Measurements from ENCODE around the gene MUTYH.

Gene MUTYH

DNA sequence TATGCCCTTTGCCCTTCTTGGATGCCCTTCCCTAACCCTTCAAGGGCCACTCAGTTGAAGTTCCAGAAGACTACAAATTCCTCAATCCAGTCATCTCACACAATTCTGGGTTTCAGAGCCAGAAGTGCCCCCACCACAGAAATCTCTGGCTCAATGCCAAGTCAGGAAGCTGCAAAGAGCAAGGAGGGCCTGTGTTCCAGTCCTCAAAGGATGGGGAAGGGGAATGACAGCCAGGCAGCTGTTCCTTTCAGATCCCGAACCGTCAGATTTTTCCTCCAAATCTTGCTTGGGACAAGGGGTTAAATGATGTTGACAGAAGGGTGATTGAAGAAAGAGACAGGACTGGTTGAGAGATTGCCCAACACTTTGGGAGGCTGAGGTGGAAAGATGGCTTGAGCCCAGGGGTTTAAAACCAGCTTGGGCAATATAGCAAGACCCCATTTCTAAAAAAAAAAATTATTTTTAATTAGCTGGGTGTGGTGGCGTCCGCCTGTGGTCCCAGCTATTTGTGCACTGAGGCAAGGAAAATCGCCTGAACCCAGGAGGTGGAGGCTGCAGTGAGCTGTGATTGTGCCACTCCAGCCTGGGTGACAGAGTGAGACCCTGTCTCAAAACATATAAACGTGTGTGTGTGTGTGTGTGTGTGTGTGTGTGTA is 14.3 kb downstream of the MUTYH start:
- no peak overlapping the region for H3K27ac ChIP-seq
- H3K9me3 ChIP-seq (ENCODE audit: control insufficient read depth, low read length) = no peaks in the 10 kb centered on the region
- peak overlapping the region; percentile 83 for H2AFZ ChIP-seq
- H3K36me3 ChIP-seq (ENCODE audit: control insufficient read depth, insufficient read depth, low read length) = no peaks in the 10 kb centered on the region
- H3K4me1 ChIP-seq = no peaks in the 10 kb centered on the region
- TF ChIP-seq, protein P1, sequence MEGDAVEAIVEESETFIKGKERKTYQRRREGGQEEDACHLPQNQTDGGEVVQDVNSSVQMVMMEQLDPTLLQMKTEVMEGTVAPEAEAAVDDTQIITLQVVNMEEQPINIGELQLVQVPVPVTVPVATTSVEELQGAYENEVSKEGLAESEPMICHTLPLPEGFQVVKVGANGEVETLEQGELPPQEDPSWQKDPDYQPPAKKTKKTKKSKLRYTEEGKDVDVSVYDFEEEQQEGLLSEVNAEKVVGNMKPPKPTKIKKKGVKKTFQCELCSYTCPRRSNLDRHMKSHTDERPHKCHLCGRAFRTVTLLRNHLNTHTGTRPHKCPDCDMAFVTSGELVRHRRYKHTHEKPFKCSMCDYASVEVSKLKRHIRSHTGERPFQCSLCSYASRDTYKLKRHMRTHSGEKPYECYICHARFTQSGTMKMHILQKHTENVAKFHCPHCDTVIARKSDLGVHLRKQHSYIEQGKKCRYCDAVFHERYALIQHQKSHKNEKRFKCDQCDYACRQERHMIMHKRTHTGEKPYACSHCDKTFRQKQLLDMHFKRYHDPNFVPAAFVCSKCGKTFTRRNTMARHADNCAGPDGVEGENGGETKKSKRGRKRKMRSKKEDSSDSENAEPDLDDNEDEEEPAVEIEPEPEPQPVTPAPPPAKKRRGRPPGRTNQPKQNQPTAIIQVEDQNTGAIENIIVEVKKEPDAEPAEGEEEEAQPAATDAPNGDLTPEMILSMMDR (IDR thresholded peaks at IDR 0.05) = no peak
- H3K27me3 ChIP-seq (ENCODE audit: control insufficient read depth, insufficient read depth, low read length) = no peaks in the 10 kb centered on the region
- H3K4me2 ChIP-seq (ENCODE audit: low read length) = peak overlapping the region; percentile 77
- H3K4me3 ChIP-seq (ENCODE audit: low read depth, low read length) = no peak overlapping the region
- H3K9ac ChIP-seq = no peak overlapping the region
- H3K79me2 ChIP-seq = no peaks in the 10 kb centered on the region

DNA sequence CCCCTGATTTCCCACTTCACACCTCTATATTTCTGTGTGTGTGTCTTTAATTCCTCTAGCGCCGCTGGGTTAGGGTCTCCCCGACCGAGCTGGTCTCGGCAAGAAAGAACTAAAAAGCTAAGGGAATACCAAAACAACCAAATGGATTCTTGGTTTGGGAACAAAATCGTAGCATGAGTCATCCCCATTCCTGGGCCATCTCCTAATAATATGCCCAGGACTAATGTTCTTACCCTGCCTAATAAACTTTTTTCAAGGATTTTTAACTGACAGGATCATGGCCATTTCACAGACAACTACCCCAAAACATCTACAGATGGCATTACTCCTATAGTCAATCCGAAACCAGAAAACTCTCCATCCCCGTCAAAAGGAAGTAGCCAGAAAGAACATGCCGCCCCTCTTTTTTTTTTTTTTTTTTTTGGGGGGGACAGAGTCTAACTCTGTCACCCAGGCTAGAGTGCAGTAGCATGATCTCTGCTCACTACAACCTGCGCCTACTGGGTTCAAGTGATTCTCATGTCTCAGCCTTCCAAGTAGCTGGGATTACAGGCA is 17.7 kb downstream of the MUTYH start:
- Histone ChIP-seq H3K36me3 (ENCODE audit: control insufficient read depth, insufficient read depth, low read length) (no peaks in the 10 kb centered on the region), H3K4me1 (no peaks in the 10 kb centered on the region), H3K4me3 (ENCODE audit: low read depth, low read length) (no peak overlapping the region), H3K4me2 (ENCODE audit: low read length) (no peak overlapping the region), H3K27ac (no peak overlapping the region), H3K27me3 (ENCODE audit: control insufficient read depth, insufficient read depth, low read length) (no peaks in the 10 kb centered on the region), H3K9ac (no peak overlapping the region), H2AFZ (no peak overlapping the region), H3K9me3 (ENCODE audit: control insufficient read depth, low read length) (no peaks in the 10 kb centered on the region), H3K79me2 (no peaks in the 10 kb centered on the region)
- TF ChIP-seq, protein P1 (IDR thresholded peaks at IDR 0.05) = no peak

DNA sequence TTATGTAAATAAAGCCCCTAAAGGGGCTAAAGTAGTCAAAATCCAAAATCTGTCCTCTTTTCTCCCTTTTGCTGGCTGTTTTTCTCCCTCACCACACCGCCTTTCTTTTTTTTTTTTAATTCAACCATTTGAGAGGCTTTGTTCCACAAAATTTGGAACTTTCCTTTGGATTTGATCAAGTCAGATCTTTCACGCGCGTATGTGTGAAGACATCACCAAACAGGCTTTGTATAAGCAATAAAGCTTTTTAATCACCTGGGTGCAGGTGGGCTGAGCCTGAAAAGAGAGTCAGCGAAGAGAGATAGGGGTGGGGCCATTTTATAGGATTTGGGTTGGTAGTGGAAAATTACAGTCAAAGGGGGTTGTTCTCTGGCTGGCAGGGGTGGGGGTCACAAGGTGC is 18.8 kb downstream of the MUTYH start:
- H3K27me3 ChIP-seq (ENCODE audit: control insufficient read depth, insufficient read depth, low read length) = no peaks in the 10 kb centered on the region
- no peak overlapping the region for H3K9ac ChIP-seq
- H3K9me3 ChIP-seq (ENCODE audit: control insufficient read depth, low read length) = no peaks in the 10 kb centered on the region
- no peaks in the 10 kb centered on the region for H3K36me3 ChIP-seq (ENCODE audit: control insufficient read depth, insufficient read depth, low read length)
- H3K4me3 ChIP-seq (ENCODE audit: low read depth, low read length) = no peak overlapping the region
- H3K4me2 ChIP-seq (ENCODE audit: low read length) = no peak overlapping the region
- H3K4me1 ChIP-seq = no peaks in the 10 kb centered on the region
- H3K79me2 ChIP-seq = no peaks in the 10 kb centered on the region
- H3K27ac ChIP-seq = no peak overlapping the region
- TF ChIP-seq, protein P1 (IDR thresholded peaks at IDR 0.05) = no peak
- H2AFZ ChIP-seq = no peak overlapping the region

DNA sequence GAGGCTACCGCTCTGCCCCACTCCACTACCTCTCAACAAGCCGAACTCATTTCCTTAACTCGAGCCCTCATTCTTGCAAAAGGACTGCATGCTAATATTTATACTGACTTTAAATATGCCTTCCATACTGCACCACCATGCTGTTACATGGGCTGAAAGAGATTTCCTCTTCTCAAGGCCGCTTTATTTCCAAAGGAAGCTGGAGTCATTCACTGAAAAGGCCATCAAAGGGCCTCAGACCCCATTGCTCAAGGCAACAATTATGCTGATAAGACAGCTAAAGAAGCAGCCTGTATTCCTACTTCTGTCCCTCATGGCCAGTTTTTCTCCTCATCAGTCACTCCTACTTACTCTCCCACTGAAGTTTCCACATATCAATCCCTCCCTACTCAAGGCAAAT is 20.5 kb downstream of the MUTYH start:
- no peaks in the 10 kb centered on the region for H3K4me1 ChIP-seq
- no peaks in the 10 kb centered on the region for H3K9me3 ChIP-seq (ENCODE audit: control insufficient read depth, low read length)
- no peaks in the 10 kb centered on the region for H3K36me3 ChIP-seq (ENCODE audit: control insufficient read depth, insufficient read depth, low read length)
- H3K27ac ChIP-seq = no peak overlapping the region
- TF ChIP-seq, protein P1 (IDR thresholded peaks at IDR 0.05) = no peak
- H3K9ac ChIP-seq = no peak overlapping the region
- H3K27me3 ChIP-seq (ENCODE audit: control insufficient read depth, insufficient read depth, low read length) = no peaks in the 10 kb centered on the region
- H3K4me3 ChIP-seq (ENCODE audit: low read depth, low read length) = no peak overlapping the region
- no peak overlapping the region for H3K4me2 ChIP-seq (ENCODE audit: low read length)
- H3K79me2 ChIP-seq = no peaks in the 10 kb centered on the region
- H2AFZ ChIP-seq = no peak overlapping the region

DNA sequence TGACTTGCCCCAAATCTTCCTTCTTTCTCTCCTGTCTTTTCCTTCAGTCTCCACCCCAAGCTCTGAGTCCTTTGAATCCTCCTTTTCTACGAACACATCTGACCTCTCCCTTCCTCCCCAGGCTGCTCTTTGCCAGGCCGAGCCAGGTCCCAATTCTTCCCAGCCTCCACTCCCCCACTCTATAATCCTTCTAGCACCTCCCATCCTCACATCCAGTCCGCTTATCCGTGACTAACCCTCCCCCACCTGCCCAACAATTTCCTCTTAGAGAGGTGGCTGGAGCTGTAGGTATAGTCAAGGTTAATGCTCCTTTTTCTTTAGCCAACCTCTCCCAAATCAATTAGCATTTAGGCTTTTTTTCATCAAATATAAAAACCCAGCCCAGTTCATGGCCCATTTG is 23.1 kb downstream of the MUTYH start:
- Histone ChIP-seq H3K4me2 (ENCODE audit: low read length) (no peak overlapping the region), H3K9ac (no peak overlapping the region), H3K36me3 (ENCODE audit: control insufficient read depth, insufficient read depth, low read length) (no peaks in the 10 kb centered on the region), H3K27me3 (ENCODE audit: control insufficient read depth, insufficient read depth, low read length) (no peaks in the 10 kb centered on the region), H3K9me3 (ENCODE audit: control insufficient read depth, low read length) (no peaks in the 10 kb centered on the region), H3K27ac (no peak overlapping the region), H2AFZ (no peak overlapping the region), H3K4me3 (ENCODE audit: low read depth, low read length) (no peak overlapping the region), H3K79me2 (no peaks in the 10 kb centered on the region), H3K4me1 (no peaks in the 10 kb centered on the region)
- TF ChIP-seq, protein P1 (IDR thresholded peaks at IDR 0.05) = no peak
